AG04450 (cell line): ENCODE results near the gene MEX3B. TPM values are rescaled to one million over a fixed set of nuclear protein-coding genes. Genes with fewer than 3 reads are reported as not detected.
A peak's percentile ranks its signal among the peaks of the same experiment; 100 is the strongest.

Experiments used
- CTCF ChIA-PET: fragments of 300-600, 350-600 bp; formaldehyde crosslinking; extraction: SDS; loops from one replicate; lab custom pipeline; 2022; ENCODE audit warnings: antibody characterized with exemption, inconsistent platforms; lab: Charles Lee
- POLR2A ChIA-PET: fragments of 350-600 bp; formaldehyde crosslinking; extraction: SDS; loops from one replicate; lab custom pipeline; 2021; ENCODE audit warnings: antibody characterized with exemption, inconsistent platforms; lab: Yijun Ruan, JAX
- DNase-seq: peaks from one replicate; pipeline ENCODE4 v3.0.0-alpha.2; 2011; ENCODE audit warnings: low read depth, low spot score
- H3K27ac ChIP-seq: one replicate; pipeline ENCODE4 v1.5.1; 2012; ENCODE audit warnings: low read depth, low read length, control low read depth
- H3K27me3 ChIP-seq: one replicate; pipeline ENCODE4 v1.6.0; 2012; ENCODE audit warnings: low read length; ENCODE audit not compliant: control insufficient read depth, insufficient read depth
- H3K4me3 ChIP-seq: 2 replicates; pipeline ENCODE4 v1.5.1; 2011; ENCODE audit warnings: mild to moderate bottlenecking, low read depth, low read length, control low read depth
- H3K9me3 ChIP-seq: 2 replicates; pipeline ENCODE4 v1.5.1; 2012; ENCODE audit warnings: low read length; ENCODE audit not compliant: control insufficient read depth, insufficient read depth
- CTCF ChIP-seq: IDR thresholded peaks from 2 replicates; pipeline ENCODE4 v1.5.1; 2011; ENCODE audit warnings: low read depth, low read length, control low read depth, inconsistent platforms
- polyA plus RNA-seq: library from polyadenylated mRNA; depleted of rRNA; stranded (reverse); fragments of >200 nt; gene quantifications from 2 replicates; pipeline ENCODE4 v1.2.3, GENCODE V29; 2011

MEX3B gene
- polyA plus RNA-seq, 1 experiment, result 6.3 TPM

DNA sequence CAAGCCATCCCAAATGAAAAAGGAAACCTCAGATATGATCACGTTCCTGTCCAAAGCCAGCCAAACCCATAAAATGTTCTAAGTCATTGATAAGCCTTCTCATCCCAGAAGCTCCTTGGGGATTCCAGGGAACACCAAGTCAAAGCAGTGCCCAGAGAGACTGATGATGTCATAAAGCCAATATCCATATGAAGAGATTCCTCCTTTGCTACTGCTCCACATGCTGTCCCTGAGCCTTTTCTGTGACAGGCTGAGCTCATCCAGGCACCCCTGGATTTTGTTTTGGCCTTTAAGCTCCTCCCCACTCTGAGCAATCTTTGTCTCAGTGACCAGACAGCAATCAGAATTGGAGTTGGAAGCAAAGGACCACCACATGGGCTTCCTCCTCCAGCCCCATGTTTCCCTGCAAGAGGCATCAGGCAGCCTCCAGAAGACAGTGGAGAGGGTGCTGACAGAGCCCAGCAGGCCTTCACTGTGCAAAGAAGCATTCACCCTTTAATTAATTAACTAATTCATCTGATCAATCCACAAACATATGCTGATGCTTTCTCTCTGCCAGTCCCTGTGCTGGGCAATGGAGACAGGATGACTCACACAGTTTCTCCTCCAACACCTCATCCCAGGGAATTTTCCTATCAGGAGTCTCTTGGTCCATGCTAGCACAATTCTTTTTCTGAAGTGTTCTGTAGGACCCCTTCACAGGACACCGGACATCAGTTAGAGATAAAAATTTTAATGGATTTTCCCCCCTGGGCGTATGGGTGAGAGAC lies 25.0 kb downstream of the MEX3B start:
- no peaks in the 10 kb centered on the region for H3K9me3 ChIP-seq
- no peak for DNase-seq
- no peak for TF ChIP-seq CTCF
- no peak overlapping the region for H3K4me3 ChIP-seq
- no peak overlapping the region for H3K27ac ChIP-seq
- CTCF ChIA-PET, result no interaction called here
- POLR2A ChIA-PET, result no interaction called here
- H3K27me3 ChIP-seq, result peaks cover 9% of the 10 kb centered on the region

- H3K27me3 ChIP-seq, result peaks cover 15% of the 10 kb centered on the region
- H3K27ac ChIP-seq, result no peak overlapping the region
- CTCF ChIA-PET, result no interaction called here
- no peak for DNase-seq
- H3K4me3 ChIP-seq, result no peak overlapping the region
- POLR2A ChIA-PET, result no interaction called here
- H3K9me3 ChIP-seq, result no peaks in the 10 kb centered on the region
- TF ChIP-seq CTCF, result no peak
These were observed 27.6 kb downstream of the MEX3B start for GRCh38 chr15:82018201-82018600.

GRCh38 chr15:82017656-82018055 lies 28.2 kb downstream of the MEX3B start:
- H3K27me3 ChIP-seq, result peaks cover 18% of the 10 kb centered on the region
- TF ChIP-seq CTCF, result no peak
- H3K27ac ChIP-seq, result peak overlapping the region; percentile 11
- no peak overlapping the region for H3K4me3 ChIP-seq
- no peak for DNase-seq
- no peaks in the 10 kb centered on the region for H3K9me3 ChIP-seq
- ChIA-PET CTCF (no interaction called here), POLR2A (no interaction called here)

DNA sequence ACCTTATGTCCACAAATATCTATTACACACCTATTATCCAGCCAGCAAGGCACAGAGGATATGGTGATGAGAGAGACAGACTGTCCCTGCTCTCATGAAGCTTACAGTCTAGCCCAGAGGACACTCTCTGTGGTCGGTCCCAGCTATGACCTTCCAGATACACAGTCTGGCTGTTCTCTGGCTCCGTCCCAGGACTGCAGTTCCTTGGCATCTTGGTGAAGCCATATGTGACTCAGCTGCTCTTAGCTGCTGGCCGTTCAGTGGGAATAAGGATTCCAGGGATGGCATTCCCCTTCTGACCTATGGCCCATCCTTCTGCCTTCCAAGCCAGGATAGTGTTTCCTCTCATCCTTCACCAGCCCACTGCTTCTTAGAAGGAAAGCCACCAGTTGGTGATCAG lies 30.8 kb downstream of the MEX3B start:
- Histone ChIP-seq H3K27ac (no peak overlapping the region), H3K9me3 (no peaks in the 10 kb centered on the region), H3K27me3 (peaks cover 21% of the 10 kb centered on the region), H3K4me3 (no peak overlapping the region)
- ChIA-PET CTCF (no interaction called here), POLR2A (no interaction called here)
- TF ChIP-seq CTCF, result no peak
- DNase-seq, result no peak

DNA sequence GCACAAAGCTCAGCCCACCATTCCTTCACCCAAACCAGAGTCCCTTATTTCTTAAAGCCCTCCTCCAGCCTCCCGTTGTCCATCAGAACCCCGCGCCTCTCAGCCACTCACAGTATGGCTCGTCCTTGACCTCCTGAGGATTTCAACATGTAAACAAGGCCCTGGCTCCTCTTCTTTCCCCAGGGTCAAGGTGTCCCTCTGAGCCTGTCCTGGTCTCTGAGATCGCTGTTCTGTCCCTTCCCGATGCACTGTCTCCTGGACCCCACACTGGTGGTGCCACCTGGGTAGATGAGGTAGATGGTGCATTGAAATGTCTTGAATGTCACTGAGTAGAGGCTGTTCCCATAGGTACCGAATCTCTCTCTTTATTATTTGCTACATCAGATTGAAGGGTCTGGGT lies 32.9 kb downstream of the MEX3B start:
- ChIA-PET POLR2A (no interaction called here), CTCF (no interaction called here)

More for the DNA sequence above, 32.9 kb downstream of the MEX3B start:
- DNase-seq, result no peak
- Histone ChIP-seq H3K4me3 (no peak overlapping the region), H3K27me3 (peaks cover 18% of the 10 kb centered on the region), H3K27ac (no peak overlapping the region), H3K9me3 (no peaks in the 10 kb centered on the region)
- no peak for TF ChIP-seq CTCF
